CD4-positive, alpha-beta T cell treated with Interleukin-15 for 1 hour (primary cell): ENCODE results near the gene DPP6.

ENCODE experiments used
- DNase-seq: peaks from one replicate; pipeline ENCODE4 v3.0.0-alpha.2; 2020

The DPP6 gene

DNA sequence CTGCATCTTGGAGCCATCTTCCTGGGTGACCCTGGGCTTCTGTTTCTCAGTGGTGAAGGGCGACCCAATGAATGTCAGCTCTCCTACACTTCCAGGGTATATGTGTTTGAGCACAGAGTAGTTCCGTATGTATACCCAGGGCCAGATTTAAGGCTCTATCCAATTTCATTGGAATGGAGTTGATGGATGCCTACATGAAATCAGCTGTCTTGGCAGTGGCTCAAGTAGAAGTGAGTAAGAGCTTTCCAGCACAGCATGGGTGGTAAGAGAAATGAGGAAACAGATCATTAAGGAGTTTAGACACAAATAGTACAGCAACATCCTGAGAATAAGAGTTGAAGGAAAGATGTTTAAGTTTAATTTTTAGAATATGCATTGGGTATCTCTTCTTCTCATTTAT, 517.7 kb downstream of the DPP6 start:
- DNase-seq: no peak

GRCh38 chr7:154571772-154572171, 519.6 kb downstream of the DPP6 start:
- no peak for DNase-seq

DNA sequence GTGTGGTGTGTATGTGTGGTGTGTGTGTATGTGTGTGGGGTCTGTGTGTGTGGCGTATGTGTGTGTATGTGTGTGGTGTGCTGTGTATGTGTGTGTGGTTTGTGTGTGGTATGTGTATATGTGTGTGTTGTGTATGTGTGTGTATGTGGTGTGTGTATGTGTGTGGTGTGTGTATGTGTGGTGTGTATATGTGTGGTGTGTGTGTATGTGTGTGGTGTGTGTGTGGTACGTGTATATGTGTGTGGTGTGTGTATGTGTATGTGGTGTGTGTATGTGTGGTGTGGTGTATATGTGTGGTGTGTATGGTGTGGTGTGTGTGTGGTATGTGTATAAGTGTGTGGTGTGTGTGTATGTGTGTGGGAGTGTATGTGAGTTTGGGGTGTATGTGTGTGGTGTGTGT, 522.0 kb downstream of the DPP6 start:
- no peak for DNase-seq

- DNase-seq: no peak
Observed at GRCh38 chr7:154575497-154575896, 523.3 kb downstream of the DPP6 start.

DNA sequence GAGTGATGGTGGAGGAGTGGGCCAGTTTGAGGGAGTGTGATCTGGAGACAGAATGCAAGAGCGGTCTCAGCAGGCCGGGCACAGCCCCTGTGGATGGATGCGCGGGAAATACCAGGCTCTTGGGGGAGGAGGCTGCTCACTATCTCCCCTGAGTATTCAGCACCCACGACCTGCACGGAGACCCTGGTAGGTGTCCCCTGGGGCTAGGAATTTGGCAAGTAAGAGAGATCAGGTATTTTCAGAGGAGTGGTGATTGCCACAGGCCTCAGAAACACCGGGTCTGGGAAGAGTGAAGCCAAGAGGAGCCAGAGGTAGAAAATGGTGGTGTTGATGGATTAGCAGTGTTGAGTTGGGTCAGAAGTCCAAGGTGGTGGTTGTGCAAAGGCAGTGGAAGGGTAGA, 524.4 kb downstream of the DPP6 start:
- no peak for DNase-seq

DNA sequence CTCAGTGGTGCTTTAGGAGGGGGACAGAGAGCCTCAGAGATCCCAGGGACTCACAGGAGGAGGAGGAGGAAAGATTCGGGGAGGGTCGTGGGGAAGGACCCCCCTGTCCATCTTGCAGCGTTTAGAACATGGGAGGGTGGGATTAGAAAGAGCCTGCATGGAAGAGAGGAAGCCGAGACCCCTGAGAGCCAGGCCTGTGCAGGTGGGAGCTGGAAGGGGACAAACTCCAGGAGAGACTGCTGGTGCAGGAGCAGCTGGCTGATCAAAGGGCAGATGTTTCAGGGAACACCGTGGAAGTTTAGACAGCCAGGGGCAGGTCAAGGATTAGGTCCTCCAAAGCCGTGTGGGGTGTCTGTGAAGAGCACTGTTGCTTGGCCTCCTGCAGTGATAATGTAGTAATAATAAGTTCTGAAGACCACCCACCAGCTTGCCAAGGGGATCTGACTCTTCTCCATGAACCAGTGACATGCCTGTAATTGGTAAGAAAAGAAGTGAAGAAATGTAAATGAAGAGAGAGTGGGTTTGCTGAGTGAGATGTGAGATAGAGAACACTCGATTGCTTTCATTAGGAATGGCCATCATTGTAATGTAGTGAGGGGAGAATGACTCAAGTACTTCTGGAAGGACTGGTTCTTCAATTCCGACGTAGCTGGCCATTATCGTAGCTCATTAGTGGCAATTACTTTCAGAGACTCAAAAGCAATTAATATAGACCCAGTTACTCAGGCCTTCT, 525.1 kb downstream of the DPP6 start:
- no peak for DNase-seq

DNA sequence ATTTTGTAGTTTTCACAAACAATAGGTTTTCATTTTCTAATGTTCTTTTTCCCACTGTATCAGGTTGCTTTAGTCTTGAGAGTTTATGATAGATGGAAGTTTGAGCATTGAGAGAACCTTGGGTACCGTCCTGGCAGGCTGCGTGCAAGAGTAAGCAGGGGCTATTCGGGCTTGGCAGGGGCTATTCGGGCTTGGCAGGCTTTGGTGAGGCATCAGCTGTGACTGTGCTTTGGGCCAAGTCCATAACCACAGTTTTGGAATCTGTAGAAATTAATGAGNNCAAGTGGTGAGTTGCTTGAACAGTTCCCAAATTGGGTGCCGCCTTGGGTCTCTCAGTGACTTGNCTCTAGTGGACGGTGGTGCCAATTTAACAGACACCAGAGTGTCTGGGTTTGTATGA, 526.1 kb downstream of the DPP6 start:
- DNase-seq: no peak

DNA sequence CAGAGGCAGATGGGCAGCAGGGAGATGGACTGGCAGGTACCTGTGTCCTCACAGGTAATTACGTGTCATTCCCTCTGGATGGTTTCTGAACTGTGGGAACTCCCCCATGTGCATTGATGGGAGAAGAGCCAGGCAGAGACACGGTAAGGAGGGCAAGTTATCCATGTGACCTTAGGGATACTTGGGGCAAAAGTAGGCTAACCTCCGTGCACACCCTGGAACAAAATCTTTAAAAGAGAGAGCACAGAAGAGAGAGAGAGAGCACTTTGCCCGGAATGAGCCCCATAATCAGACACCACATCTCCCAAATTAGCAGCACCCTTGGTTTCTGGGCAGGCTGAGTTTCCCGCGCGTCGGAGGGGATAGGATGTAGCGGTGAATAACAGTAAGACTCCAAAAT, 527.5 kb downstream of the DPP6 start:
- DNase-seq: no peak

DNA sequence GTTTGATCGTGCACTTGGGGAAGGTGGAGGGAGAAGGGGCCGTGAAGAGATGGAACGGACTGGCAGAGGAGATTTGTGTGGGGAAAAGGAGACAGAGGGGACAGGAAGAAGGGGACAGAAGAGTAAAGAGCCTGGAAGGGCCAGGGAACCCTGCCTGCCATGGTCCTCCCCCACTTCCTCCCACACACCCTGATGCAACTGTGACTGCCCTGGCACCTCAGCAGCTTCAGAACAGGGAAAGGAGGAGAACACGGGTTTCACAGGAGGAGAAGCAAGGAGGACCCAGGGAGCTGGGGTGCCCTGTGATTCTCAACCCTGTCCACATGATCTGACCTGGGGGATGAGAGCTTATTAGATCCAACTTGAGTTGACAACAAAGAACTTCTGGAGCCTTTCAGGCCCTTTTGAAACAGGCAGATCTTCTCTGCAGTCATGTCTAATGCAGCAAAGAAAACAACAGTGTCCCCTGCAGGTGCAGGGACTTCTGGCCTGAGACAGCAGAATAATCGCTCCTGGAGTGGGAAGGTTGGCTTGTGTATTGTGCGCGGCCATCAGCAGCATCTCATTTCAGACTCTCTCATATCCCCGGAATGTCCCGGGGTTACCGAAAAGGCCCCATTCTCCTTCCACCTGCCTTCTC, 529.2 kb downstream of the DPP6 start:
- DNase-seq: no peak

DNA sequence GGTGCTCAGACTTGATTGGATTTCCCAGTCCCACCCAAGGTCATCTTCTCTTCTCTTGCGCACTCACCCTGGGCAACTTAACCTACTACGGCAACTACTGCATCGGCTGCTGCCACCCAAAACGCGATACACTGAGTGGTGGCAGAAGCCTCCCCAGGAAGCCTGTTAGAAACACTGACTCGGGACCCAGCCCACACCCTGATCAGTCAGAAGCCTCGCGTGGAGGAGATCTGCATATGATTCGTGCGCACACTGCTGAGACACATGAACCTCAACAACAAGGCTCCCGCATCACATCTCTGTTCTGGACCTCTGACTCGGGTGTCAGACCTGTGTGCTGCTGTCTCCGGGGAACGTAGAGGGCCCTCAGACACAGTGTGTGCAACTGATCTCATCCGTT, 531.3 kb downstream of the DPP6 start:
- DNase-seq: no peak

DNA sequence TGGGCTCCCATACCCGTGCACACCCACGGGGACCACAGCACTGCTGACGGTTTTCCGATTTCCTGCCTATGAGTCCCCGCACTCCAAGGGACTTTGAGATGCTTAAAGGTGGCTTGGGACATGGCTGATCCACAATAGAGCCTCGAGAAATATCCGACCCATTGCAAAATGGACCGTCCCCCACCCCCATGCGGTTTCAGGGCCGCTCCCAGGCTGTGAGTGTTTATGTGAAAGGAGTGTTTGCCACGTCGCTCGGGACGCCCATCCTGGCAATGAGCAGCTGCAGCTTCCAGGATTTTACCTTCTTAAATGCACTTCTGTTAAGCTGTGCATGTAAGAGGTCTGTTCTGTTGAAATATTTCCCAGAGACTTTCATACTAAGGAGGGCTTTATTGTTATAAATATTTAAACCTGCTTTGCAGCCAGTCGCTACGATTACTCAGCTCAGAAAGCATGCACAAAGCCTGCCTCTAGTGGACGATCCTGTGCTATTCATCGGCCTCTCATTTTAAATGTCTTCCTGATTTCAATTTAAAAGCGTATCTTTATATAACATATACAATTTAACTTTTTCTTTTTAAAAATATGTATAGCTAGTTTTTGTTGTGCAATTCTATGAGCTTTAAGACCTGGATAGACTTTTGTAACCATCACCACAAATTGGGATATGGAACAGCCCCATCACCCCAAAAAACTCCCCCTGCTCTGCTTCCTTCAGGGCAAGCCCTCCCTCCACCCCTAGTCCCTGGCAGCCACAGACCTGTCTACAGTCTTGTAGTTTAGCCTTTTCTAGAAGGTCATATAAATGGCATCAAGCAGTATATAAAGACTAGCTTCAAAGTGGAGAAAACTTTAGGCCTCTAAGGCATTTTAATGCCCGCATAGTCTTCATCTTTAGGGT, 532.4 kb downstream of the DPP6 start:
- no peak for DNase-seq

DNA sequence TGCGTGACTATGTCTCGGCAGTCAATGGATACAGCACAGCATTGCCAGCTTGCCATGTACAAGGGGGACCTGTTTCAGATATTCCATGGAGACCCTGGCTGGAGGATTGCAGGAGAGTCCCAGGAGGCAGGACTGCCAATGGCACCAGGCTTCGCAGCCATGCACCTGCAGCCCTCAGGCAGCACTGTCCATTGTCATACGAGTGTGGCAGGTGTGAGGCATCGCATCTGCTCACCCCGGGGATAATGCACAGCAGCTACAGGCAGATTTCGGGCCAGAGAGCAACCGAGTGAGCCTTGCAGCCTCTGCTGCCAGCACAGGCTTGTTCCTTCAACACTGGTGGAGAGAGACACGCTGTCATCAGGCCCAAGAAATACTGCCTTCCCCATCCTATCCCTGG, 535.6 kb downstream of the DPP6 start:
- DNase-seq: no peak

- no peak for DNase-seq
Observed at GRCh38 chr7:154591544-154591943, 539.3 kb downstream of the DPP6 start.

DNA sequence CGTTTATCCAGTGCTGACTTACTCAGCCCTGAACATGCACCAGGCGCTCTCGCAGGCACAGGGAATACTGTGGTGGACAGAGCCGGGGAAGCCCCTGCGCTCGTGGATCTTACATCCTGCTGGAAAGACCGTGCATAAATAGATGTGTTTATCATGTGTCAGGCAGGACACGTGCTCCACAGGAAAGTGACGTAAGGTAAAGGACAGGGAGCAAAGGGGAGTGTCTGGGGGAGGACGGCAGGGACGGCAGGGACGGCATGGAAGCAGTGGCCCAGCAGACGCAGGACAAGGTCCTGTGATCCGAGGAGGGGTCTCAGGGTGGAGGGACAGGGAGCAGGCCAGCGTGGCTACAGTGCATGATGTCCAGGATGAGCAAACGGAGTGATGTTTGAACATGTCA, 540.2 kb downstream of the DPP6 start:
- DNase-seq: no peak

- DNase-seq: no peak
Observed at GRCh38 chr7:154598396-154598795, 546.2 kb downstream of the DPP6 start.

- no peak for DNase-seq
Observed at GRCh38 chr7:154598864-154599263, 546.7 kb downstream of the DPP6 start.

DNA sequence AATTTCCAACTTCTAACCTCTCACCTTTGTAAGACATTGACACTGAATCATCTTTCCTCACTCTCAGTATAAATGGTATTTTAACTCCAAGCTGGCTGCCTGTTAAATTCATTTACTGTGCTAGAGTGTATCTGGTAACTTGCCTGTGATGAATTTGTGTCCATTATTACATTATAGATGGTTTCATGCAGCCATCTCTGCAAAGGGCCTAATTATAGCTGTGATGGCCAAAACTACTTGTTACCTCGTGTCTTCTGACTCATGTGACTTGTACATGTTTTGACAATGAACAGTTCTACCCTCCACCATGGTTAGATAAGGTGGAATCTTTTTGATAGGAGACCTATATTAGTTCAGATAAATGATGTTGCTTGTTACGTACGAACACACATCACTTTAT, 558.7 kb downstream of the DPP6 start:
- no peak for DNase-seq

- DNase-seq: no peak
Observed at GRCh38 chr7:154613811-154614210, 561.6 kb downstream of the DPP6 start.

DNA sequence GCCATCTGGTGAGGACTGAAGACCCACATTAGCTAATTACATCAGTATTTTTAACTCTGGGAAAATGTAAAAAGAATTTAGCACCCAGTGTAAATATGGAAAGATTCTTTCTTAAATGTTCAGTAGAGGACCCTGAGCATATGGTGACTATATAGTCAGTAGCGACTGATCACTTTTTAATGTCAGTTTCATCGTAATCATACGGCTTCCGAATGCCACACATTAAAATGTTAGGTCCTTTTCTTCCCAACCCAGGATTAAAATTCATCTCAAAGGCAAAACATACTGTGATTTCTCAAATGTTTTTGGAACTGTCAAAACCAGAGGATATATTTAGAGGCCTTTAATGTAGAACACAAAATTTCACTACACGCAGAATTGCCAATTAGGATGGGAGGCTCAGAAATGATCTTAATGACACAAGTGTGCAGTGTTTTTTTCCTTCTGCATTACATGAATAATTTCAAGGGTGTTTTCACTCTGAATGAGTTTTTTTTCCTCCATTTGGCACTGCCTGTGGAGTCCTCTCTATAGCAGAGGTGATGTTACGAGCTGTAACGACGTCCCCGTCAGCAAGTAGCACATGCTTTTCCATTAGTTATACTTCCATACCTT, 568.0 kb downstream of the DPP6 start:
- no peak for DNase-seq

DNA sequence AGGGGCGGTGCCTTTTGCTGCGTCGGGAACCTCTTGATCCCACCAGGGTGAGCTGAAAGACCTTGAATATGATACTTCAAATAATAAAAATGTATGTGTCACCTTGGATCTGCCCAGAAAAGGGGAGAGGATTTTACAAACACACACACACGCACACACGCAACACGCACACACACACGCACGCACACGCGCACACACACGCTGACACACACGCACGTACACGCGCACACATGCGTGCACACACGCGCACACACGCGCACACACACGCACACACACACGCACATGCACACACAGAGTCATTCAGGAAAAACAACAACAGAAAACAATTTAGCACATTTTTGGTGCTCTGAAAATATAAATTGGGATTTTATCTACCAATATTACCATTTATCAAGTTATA, 571.2 kb downstream of the DPP6 start:
- DNase-seq: no peak

GRCh38 chr7:154627646-154628290, 575.6 kb downstream of the DPP6 start:
- no peak for DNase-seq

DNA sequence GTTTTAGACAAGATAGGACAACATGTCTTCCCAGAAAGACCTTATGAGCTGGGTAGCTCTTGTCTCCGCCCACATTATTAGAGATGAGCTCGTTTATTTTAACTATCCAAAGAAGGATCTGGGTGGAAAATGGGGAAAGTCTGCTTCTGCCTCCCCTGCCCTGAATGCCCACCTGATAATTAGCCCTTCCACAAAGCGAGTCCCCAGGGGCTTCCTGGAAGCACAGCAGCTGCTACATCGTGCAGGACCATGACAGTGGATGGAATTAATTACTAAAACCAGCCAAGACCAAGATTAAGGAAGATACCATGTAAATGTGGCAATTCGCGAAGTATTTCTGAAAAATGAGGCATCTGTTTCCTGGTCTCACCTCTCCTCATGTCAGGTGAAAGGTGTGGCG, 576.4 kb downstream of the DPP6 start:
- DNase-seq: no peak

- no peak for DNase-seq
Observed at GRCh38 chr7:154631162-154631561, 579.0 kb downstream of the DPP6 start.
